ENCODE data around the gene SFT2D1. TPM values are rescaled to one million over a fixed set of nuclear protein-coding genes. Genes with fewer than 3 reads are reported as not detected.

SFT2D1 gene
- total RNA-seq, 3 donors from 2014 or later, result 40.4 to 67.5 (median 53.3) TPM

GRCh38 chr6:166381381-166381732, 39.0 kb upstream of the SFT2D1 start:
- ATAC-seq, result no peak
- Histone ChIP-seq H3K4me1 (ENCODE audit: low read depth) (no peaks in the 10 kb centered on the region), H3K36me3 (ENCODE audit: low read depth) (no peaks in the 10 kb centered on the region), H3K9me3 (no peaks in the 10 kb centered on the region), H3K4me3 (no peak overlapping the region)
- intact Hi-C loops (cut with DNase I, micrococcal nuclease), result loop anchor here in 1 of 2 donors (10.0 kb wide), 1 partner anchor 47 kb away; no protein-coding TSS in a partner anchor
- DNase-seq, result no peak
- TF ChIP-seq, protein P1, sequence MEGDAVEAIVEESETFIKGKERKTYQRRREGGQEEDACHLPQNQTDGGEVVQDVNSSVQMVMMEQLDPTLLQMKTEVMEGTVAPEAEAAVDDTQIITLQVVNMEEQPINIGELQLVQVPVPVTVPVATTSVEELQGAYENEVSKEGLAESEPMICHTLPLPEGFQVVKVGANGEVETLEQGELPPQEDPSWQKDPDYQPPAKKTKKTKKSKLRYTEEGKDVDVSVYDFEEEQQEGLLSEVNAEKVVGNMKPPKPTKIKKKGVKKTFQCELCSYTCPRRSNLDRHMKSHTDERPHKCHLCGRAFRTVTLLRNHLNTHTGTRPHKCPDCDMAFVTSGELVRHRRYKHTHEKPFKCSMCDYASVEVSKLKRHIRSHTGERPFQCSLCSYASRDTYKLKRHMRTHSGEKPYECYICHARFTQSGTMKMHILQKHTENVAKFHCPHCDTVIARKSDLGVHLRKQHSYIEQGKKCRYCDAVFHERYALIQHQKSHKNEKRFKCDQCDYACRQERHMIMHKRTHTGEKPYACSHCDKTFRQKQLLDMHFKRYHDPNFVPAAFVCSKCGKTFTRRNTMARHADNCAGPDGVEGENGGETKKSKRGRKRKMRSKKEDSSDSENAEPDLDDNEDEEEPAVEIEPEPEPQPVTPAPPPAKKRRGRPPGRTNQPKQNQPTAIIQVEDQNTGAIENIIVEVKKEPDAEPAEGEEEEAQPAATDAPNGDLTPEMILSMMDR (IDR thresholded peaks at IDR 0.05), result no peak

DNA sequence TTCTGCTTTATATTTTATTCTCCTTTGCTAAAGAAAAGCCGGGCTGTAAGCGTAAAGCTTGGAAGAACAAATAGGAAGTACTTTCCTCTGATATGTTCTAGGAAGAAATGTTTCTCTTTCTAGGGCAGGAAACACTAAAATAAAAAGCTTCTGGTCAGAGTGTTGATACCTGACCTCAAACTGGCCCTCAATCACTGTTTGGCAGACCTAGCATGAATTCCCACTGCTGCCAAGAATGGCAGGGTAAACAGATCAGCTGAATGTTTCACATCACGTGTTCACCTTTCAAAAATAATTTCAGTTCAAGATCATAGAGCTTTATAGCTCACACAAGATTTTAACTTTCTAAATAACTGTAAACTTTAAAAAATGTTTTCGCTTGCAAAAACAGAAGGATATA, 37.5 kb upstream of the SFT2D1 start:
- Histone ChIP-seq H3K9me3 (no peaks in the 10 kb centered on the region), H3K4me1 (ENCODE audit: low read depth) (no peaks in the 10 kb centered on the region), H3K4me3 (no peak overlapping the region), H3K36me3 (ENCODE audit: low read depth) (no peaks in the 10 kb centered on the region)
- intact Hi-C loops (cut with DNase I, micrococcal nuclease), result loop anchor here in 1 of 2 donors (10.0 kb wide), 1 partner anchor 45 kb away; no protein-coding TSS in a partner anchor
- no peak for ATAC-seq
- TF ChIP-seq, protein P1 (IDR thresholded peaks at IDR 0.05), result no peak
- DNase-seq, result no peak

- no peak for DNase-seq
- Histone ChIP-seq H3K9me3 (no peaks in the 10 kb centered on the region), H3K36me3 (ENCODE audit: low read depth) (no peaks in the 10 kb centered on the region), H3K4me1 (ENCODE audit: low read depth) (no peaks in the 10 kb centered on the region), H3K4me3 (no peak overlapping the region)
- intact Hi-C loops (cut with DNase I, micrococcal nuclease), result no loop called here
- no peak for ATAC-seq
- TF ChIP-seq, protein P1 (IDR thresholded peaks at IDR 0.05), result no peak
Observed at GRCh38 chr6:166379103-166379586, 36.8 kb upstream of the SFT2D1 start.

DNA sequence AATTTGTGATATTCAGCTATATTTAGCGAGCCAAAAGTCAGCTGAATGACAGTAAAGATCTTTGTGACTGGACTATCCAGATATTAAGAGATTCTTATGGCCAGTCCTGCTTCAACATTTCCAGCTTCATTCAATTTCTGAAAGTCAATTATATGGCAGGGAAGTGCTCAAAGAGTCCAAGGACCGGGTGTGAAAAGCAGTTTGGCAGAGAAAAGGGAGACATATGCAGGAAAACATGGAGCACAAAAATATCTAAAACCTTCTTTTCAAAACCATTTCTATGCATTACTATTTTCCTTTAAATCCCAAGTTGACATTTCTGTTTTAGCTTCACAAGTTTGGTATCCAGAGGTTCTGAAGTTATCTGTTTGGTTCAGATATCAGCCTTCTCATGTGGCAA, 35.4 kb upstream of the SFT2D1 start:
- Histone ChIP-seq H3K4me1 (ENCODE audit: low read depth) (no peaks in the 10 kb centered on the region), H3K9me3 (no peaks in the 10 kb centered on the region), H3K36me3 (ENCODE audit: low read depth) (no peaks in the 10 kb centered on the region), H3K4me3 (no peak overlapping the region)
- TF ChIP-seq, protein P1 (IDR thresholded peaks at IDR 0.05), result no peak
- intact Hi-C loops (cut with DNase I, micrococcal nuclease), result no loop called here
- ATAC-seq (no peak), DNase-seq (no peak)

GRCh38 chr6:166375013-166375412, 32.7 kb upstream of the SFT2D1 start:
- H3K9me3 ChIP-seq, result no peaks in the 10 kb centered on the region
- no peaks in the 10 kb centered on the region for H3K4me1 ChIP-seq (ENCODE audit: low read depth)
- ATAC-seq, result no peak
- no peak for DNase-seq
- intact Hi-C loops (cut with DNase I, micrococcal nuclease), result no loop called here
- H3K4me3 ChIP-seq, result no peak overlapping the region
- no peaks in the 10 kb centered on the region for H3K36me3 ChIP-seq (ENCODE audit: low read depth)
- TF ChIP-seq, protein P1 (IDR thresholded peaks at IDR 0.05), result no peak

DNA sequence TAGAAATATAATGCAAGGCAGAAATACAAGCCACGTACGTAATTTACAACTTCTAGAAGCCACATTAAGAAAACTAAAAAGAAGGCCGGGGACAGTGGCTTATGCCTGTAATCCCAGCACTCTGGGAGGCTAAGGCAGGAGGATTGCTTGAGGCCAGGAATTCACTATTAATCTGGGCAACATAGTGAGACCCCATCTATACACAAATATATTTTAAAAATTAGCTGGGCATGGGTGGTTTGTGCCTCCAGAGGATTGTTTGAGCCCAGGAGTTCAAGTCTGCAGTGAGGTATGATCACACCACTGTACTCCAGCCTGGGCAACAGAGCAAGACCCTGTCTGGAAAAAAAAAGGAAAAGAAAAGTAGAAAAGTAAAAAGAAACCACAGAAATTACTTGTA, 28.1 kb upstream of the SFT2D1 start:
- Histone ChIP-seq H3K4me1 (ENCODE audit: low read depth) (no peaks in the 10 kb centered on the region), H3K36me3 (ENCODE audit: low read depth) (no peaks in the 10 kb centered on the region), H3K9me3 (no peaks in the 10 kb centered on the region), H3K4me3 (no peak overlapping the region)
- TF ChIP-seq, protein P1 (IDR thresholded peaks at IDR 0.05), result no peak
- intact Hi-C loops (cut with DNase I, micrococcal nuclease), result no loop called here
- no peak for DNase-seq
- no peak for ATAC-seq
